ENCODE data around the gene TNFRSF9. TPM values are rescaled to one million over a fixed set of nuclear protein-coding genes. Genes with fewer than 3 reads are reported as not detected.

TNFRSF9 gene
- total and polyA plus RNA-seq, 2 donors (not counting 3 experiments of a cell fraction or from before 2014, with no cell fraction given): 0.15 to 0.22 TPM

DNA sequence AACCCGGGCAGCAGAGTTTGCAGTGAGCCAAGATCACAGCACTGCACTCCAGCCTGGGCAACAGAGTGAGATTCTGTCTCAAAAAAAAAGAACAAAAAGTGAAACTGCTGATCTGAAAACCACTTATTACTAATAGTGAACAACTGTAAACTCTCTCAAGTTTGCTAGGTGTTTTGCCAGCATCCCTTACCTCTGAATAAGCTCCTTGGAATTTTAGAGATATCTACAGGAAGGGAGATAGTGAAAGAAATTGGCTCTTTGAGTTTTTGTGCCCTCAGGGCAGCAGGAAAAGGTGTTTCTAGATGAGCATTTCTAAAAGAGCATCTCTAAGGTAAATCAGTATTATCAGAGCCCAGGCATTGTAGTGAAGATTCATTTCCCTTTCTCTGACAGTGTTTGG, 47.9 kb upstream of the TNFRSF9 start:
- no peak overlapping the region for H3K27ac ChIP-seq (ENCODE audit: insufficient read depth, low read depth, low read length)
- ChIA-PET POLR2A (no interaction called here), CTCF (interaction anchor here (0.8 to 11.5 kb wide), 4 partner anchors 14 to 360 kb away, joined by 4 to 147 read pairs (median 6); partner anchors contain the start of gene SLC45A1)
- H3K4me2 ChIP-seq (ENCODE audit: insufficient read depth, low read length): no peak overlapping the region
- H3K9ac ChIP-seq (replicated peaks; ENCODE audit: extremely low read depth, insufficient read depth, low read length): no peak overlapping the region
- dilution Hi-C loops (cut with MboI; ENCODE audit: extremely low pct_ligation_motif_present, low sequenced_read_pairs): no loop called here
- H3K27me3 ChIP-seq (ENCODE audit: control insufficient read depth in 2 of 2, insufficient read depth in 2 of 2, low read length in 2 of 2): no peaks in the 10 kb centered on the region
- peaks cover 8 to 18% of the 10 kb centered on the region in 2 experiments for H3K36me3 ChIP-seq (ENCODE audit: control insufficient read depth in 2 of 2, extremely low read depth in 1 of 2, insufficient read depth in 2 of 2, low read length in 2 of 2)
- H4K20me1 ChIP-seq (replicated peaks; ENCODE audit: control insufficient read depth, extremely low read depth, insufficient read depth, low read length): no peaks in the 10 kb centered on the region
- intact Hi-C loops (cut with micrococcal nuclease): no loop called here
- BruUV-seq (replicated peaks): no TSS peak
- H3K9me1 ChIP-seq (replicated peaks; ENCODE audit: control insufficient read depth, extremely low read depth, insufficient read depth, low read length): no peaks in the 10 kb centered on the region
- FAIRE-seq (no peak), DNase-seq (ENCODE audit: low read depth, low spot score) (no peak)
- H3K79me2 ChIP-seq (ENCODE audit: control insufficient read depth, insufficient read depth, low read length): no peaks in the 10 kb centered on the region
- H2AFZ ChIP-seq (ENCODE audit: low read depth, low read length): no peak overlapping the region
- no peak overlapping the region for H3K4me3 ChIP-seq (replicated peaks in 1 of 3; ENCODE audit: insufficient read depth in 1 of 3, low read depth in 1 of 3, low read length in 3 of 3)
- no peaks in the 10 kb centered on the region for H3K9me3 ChIP-seq (replicated peaks; ENCODE audit: control insufficient read depth, insufficient read depth, low read length)
- H3K4me1 ChIP-seq (ENCODE audit: control insufficient read depth, extremely low read depth, insufficient read depth, low read length): no peaks in the 10 kb centered on the region
- TF ChIP-seq POLR2AphosphoS5 (IDR thresholded peaks at IDR 0.05; ENCODE audit: insufficient read depth, low read depth, low read length): no peak
- TF ChIP-seq FOS (IDR thresholded peaks at IDR 0.05; ENCODE audit: borderline replicate concordance, insufficient read depth, low read length): no peak

GRCh38 chr1:7987528-7987927, 46.9 kb upstream of the TNFRSF9 start:
- Histone ChIP-seq H3K27me3 (ENCODE audit: control insufficient read depth in 2 of 2, insufficient read depth in 2 of 2, low read length in 2 of 2) (no peaks in the 10 kb centered on the region), H3K9ac (replicated peaks; ENCODE audit: extremely low read depth, insufficient read depth, low read length) (no peak overlapping the region), H3K9me1 (replicated peaks; ENCODE audit: control insufficient read depth, extremely low read depth, insufficient read depth, low read length) (no peaks in the 10 kb centered on the region), H3K4me3 (replicated peaks in 1 of 3; ENCODE audit: insufficient read depth in 1 of 3, low read depth in 1 of 3, low read length in 3 of 3) (no peak overlapping the region), H3K4me1 (ENCODE audit: control insufficient read depth, extremely low read depth, insufficient read depth, low read length) (no peaks in the 10 kb centered on the region), H3K4me2 (ENCODE audit: insufficient read depth, low read length) (no peak overlapping the region), H2AFZ (ENCODE audit: low read depth, low read length) (no peak overlapping the region), H3K79me2 (ENCODE audit: control insufficient read depth, insufficient read depth, low read length) (no peaks in the 10 kb centered on the region), H3K27ac (ENCODE audit: insufficient read depth, low read depth, low read length) (no peak overlapping the region), H3K36me3 (ENCODE audit: control insufficient read depth in 2 of 2, extremely low read depth in 1 of 2, insufficient read depth in 2 of 2, low read length in 2 of 2) (peaks cover 11 to 26% of the 10 kb centered on the region in 2 experiments), H4K20me1 (replicated peaks; ENCODE audit: control insufficient read depth, extremely low read depth, insufficient read depth, low read length) (no peaks in the 10 kb centered on the region), H3K9me3 (replicated peaks; ENCODE audit: control insufficient read depth, insufficient read depth, low read length) (no peaks in the 10 kb centered on the region)
- dilution Hi-C loops (cut with MboI; ENCODE audit: extremely low pct_ligation_motif_present, low sequenced_read_pairs) (no loop called here), intact Hi-C loops (cut with micrococcal nuclease) (no loop called here)
- DNase-seq (ENCODE audit: low read depth, low spot score) (no peak), FAIRE-seq (no peak)
- POLR2A ChIA-PET: no interaction called here
- no TSS peak for BruUV-seq (replicated peaks)
- TF ChIP-seq GATA2 (IDR thresholded peaks at IDR 0.05; ENCODE audit: insufficient read depth, insufficient read length, low read depth, low read length): no peak
- TF ChIP-seq EZH2 (IDR thresholded peaks at IDR 0.05; ENCODE audit: borderline replicate concordance, low read depth, low read length, severe bottlenecking): no peak
- no peak for TF ChIP-seq POLR2AphosphoS5 (IDR thresholded peaks at IDR 0.05; ENCODE audit: insufficient read depth, low read depth, low read length)
- TF ChIP-seq FOS (IDR thresholded peaks at IDR 0.05; ENCODE audit: borderline replicate concordance, insufficient read depth, low read length): no peak
- no peak for TF ChIP-seq MAX (IDR thresholded peaks at IDR 0.05; ENCODE audit: insufficient read depth, insufficient read length)
- TF ChIP-seq POLR2A (IDR thresholded peaks at IDR 0.05; ENCODE audit: low read depth, low read length): no peak
- TF ChIP-seq, protein P1, sequence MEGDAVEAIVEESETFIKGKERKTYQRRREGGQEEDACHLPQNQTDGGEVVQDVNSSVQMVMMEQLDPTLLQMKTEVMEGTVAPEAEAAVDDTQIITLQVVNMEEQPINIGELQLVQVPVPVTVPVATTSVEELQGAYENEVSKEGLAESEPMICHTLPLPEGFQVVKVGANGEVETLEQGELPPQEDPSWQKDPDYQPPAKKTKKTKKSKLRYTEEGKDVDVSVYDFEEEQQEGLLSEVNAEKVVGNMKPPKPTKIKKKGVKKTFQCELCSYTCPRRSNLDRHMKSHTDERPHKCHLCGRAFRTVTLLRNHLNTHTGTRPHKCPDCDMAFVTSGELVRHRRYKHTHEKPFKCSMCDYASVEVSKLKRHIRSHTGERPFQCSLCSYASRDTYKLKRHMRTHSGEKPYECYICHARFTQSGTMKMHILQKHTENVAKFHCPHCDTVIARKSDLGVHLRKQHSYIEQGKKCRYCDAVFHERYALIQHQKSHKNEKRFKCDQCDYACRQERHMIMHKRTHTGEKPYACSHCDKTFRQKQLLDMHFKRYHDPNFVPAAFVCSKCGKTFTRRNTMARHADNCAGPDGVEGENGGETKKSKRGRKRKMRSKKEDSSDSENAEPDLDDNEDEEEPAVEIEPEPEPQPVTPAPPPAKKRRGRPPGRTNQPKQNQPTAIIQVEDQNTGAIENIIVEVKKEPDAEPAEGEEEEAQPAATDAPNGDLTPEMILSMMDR (IDR thresholded peaks at IDR 0.05; ENCODE audit: extremely low read depth in 1 of 2, insufficient read depth in 1 of 2, low read depth in 1 of 2, low read length in 2 of 2): no peak
- TF ChIP-seq MYC (IDR thresholded peaks at IDR 0.05; ENCODE audit: low read depth, low read length): no peak
- TF ChIP-seq JUN (IDR thresholded peaks at IDR 0.05; ENCODE audit: borderline replicate concordance, insufficient read depth, insufficient read length, low read depth): no peak
- CTCF ChIA-PET: interaction anchor here (11.5 kb wide), 1 partner anchor 329 kb away, joined by 147 read pairs; the partner anchor contains the start of gene SLC45A1
